ENCODE measurements around the gene CD22. TPM values are rescaled to one million over a fixed set of nuclear protein-coding genes. Genes with fewer than 3 reads are reported as not detected.
"Not testable (repeated sequence)": the region's sequence is repeated elsewhere in the genome, so short reads cannot be mapped to it uniquely, and the experiment has no call there.

CD22 gene
- total RNA-seq, 1 experiment from 2014 or later = not detected

DNA sequence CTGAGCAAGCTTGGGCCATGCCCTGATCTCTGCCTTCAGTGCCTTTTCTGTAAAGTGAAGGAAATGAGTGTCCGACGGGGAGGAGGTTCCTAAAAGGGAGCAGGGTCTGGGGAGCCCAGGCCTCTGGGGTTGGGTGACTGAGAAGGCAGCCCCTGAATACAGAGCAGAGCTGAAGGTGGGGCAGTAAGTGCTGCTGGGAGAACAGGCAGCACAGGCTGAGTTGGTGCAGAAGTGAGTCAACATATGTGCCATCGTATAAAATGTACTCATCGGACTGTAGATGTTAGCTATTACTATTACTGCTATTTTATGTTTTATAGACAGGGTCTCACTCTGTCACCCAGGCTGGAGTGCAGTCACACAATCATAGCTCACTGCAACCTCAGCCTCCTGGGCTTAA, 47.7 kb upstream of the CD22 start:
- H3K27me3 Mint-ChIP-seq (ENCODE audit: insufficient read depth, unreplicated experiment) = peaks cover 4% of the 10 kb centered on the region
- no peak overlapping the region for H3K4me3 Mint-ChIP-seq (ENCODE audit: unreplicated experiment)
- H3K27ac Mint-ChIP-seq (ENCODE audit: unreplicated experiment) = no peak overlapping the region
- Histone ChIP-seq H3K27me3 (replicated peaks; ENCODE audit: control insufficient read depth, insufficient read depth, low read length) (no peaks in the 10 kb centered on the region), H3K4me1 (no peaks in the 10 kb centered on the region), H3K9me3 (no peaks in the 10 kb centered on the region), H3K4me3 (ENCODE audit: low read depth, low read length) (no peak overlapping the region), H3K36me3 (ENCODE audit: control insufficient read depth, insufficient read depth, low read length) (no peaks in the 10 kb centered on the region)
- POLR2A ChIA-PET = no interaction called here
- TF ChIP-seq, protein P1, sequence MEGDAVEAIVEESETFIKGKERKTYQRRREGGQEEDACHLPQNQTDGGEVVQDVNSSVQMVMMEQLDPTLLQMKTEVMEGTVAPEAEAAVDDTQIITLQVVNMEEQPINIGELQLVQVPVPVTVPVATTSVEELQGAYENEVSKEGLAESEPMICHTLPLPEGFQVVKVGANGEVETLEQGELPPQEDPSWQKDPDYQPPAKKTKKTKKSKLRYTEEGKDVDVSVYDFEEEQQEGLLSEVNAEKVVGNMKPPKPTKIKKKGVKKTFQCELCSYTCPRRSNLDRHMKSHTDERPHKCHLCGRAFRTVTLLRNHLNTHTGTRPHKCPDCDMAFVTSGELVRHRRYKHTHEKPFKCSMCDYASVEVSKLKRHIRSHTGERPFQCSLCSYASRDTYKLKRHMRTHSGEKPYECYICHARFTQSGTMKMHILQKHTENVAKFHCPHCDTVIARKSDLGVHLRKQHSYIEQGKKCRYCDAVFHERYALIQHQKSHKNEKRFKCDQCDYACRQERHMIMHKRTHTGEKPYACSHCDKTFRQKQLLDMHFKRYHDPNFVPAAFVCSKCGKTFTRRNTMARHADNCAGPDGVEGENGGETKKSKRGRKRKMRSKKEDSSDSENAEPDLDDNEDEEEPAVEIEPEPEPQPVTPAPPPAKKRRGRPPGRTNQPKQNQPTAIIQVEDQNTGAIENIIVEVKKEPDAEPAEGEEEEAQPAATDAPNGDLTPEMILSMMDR (IDR thresholded peaks at IDR 0.05; ENCODE audit: insufficient read depth in 1 of 2, low read depth in 1 of 2, low read length in 1 of 2, severe bottlenecking in 1 of 2, unreplicated experiment in 1 of 2) = no peak
- DNase-seq = no peak
- CTCF ChIA-PET = interaction anchor here (0.6 to 2.8 kb wide), 2 partner anchors 12 to 482 kb away, joined by 4 to 10 read pairs; no protein-coding TSS in a partner anchor
- no peaks in the 10 kb centered on the region for H3K9me3 Mint-ChIP-seq (ENCODE audit: unreplicated experiment)
- H3K36me3 Mint-ChIP-seq (ENCODE audit: insufficient read depth, unreplicated experiment) = peaks cover 27% of the 10 kb centered on the region
- intact Hi-C loops (cut with micrococcal nuclease; ENCODE audit: unreplicated experiment) = no loop called here
- no TSS peak for BruUV-seq (replicated peaks)
- H3K4me1 Mint-ChIP-seq (ENCODE audit: low read depth, unreplicated experiment) = peaks cover 8% of the 10 kb centered on the region

GRCh38 chr19:35284153-35285094, 44.6 kb upstream of the CD22 start:
- H3K27ac Mint-ChIP-seq (ENCODE audit: unreplicated experiment) = no peak overlapping the region
- peaks cover 8% of the 10 kb centered on the region for H3K4me1 Mint-ChIP-seq (ENCODE audit: low read depth, unreplicated experiment)
- no peaks in the 10 kb centered on the region for H3K36me3 ChIP-seq (ENCODE audit: control insufficient read depth, insufficient read depth, low read length)
- no peaks in the 10 kb centered on the region for H3K4me1 ChIP-seq
- H3K36me3 Mint-ChIP-seq (ENCODE audit: insufficient read depth, unreplicated experiment) = peaks cover 13% of the 10 kb centered on the region
- H3K27me3 ChIP-seq (replicated peaks; ENCODE audit: control insufficient read depth, insufficient read depth, low read length) = no peaks in the 10 kb centered on the region; the same call in 1 of the 2 replicates
- TF ChIP-seq, protein P1 (IDR thresholded peaks at IDR 0.05; ENCODE audit: insufficient read depth in 1 of 2, low read depth in 1 of 2, low read length in 1 of 2, severe bottlenecking in 1 of 2, unreplicated experiment in 1 of 2) = no peak
- ChIA-PET POLR2A (no interaction called here), CTCF (interaction anchor here (0.6 kb wide), 2 partner anchors 20 to 136 kb away, joined by 3 to 7 read pairs; no protein-coding TSS in a partner anchor)
- DNase-seq = no peak
- peaks cover 4% of the 10 kb centered on the region for H3K27me3 Mint-ChIP-seq (ENCODE audit: insufficient read depth, unreplicated experiment)
- intact Hi-C loops (cut with micrococcal nuclease; ENCODE audit: unreplicated experiment) = no loop called here
- no TSS peak for BruUV-seq (replicated peaks)
- H3K4me3 ChIP-seq (ENCODE audit: low read depth, low read length) = no peak overlapping the region
- H3K9me3 ChIP-seq = no peaks in the 10 kb centered on the region
- no peak overlapping the region for H3K4me3 Mint-ChIP-seq (ENCODE audit: unreplicated experiment)
- H3K9me3 Mint-ChIP-seq (ENCODE audit: unreplicated experiment) = no peaks in the 10 kb centered on the region

DNA sequence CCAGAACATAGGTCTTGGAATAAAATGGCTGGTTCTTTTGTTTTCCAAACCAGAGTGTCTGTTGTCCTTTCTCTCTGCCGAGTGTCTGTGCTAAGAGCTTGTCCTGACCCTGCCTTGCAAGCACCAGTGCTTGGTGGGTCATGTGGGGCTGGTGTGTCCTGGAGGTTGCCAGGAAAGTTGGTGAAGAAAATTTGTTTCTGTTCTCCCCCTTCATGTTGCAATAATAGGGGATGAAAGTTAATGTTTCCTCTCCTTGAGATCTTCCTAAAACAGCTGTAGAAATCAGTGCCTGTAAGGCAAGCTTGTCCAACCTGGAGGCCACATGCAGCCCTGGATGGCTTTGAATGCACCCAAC, 43.9 kb upstream of the CD22 start:
- peaks cover 8% of the 10 kb centered on the region for H3K4me1 Mint-ChIP-seq (ENCODE audit: low read depth, unreplicated experiment)
- no peak overlapping the region for H3K4me3 ChIP-seq (ENCODE audit: low read depth, low read length)
- TF ChIP-seq, protein P1 (IDR thresholded peaks at IDR 0.05; ENCODE audit: insufficient read depth in 1 of 2, low read depth in 1 of 2, low read length in 1 of 2, severe bottlenecking in 1 of 2, unreplicated experiment in 1 of 2) = no peak
- ChIA-PET CTCF (interaction anchor here (0.6 kb wide), 1 partner anchor 136 kb away, joined by 3 read pairs; no protein-coding TSS in a partner anchor), POLR2A (no interaction called here)
- BruUV-seq (replicated peaks) = no TSS peak
- DNase-seq = no peak
- no peaks in the 10 kb centered on the region for H3K36me3 ChIP-seq (ENCODE audit: control insufficient read depth, insufficient read depth, low read length)
- no peaks in the 10 kb centered on the region for H3K9me3 Mint-ChIP-seq (ENCODE audit: unreplicated experiment)
- intact Hi-C loops (cut with micrococcal nuclease; ENCODE audit: unreplicated experiment) = no loop called here
- H3K4me1 ChIP-seq = no peaks in the 10 kb centered on the region
- H3K27me3 Mint-ChIP-seq (ENCODE audit: insufficient read depth, unreplicated experiment) = peaks cover 4% of the 10 kb centered on the region
- no peaks in the 10 kb centered on the region for H3K9me3 ChIP-seq
- no peak overlapping the region for H3K4me3 Mint-ChIP-seq (ENCODE audit: unreplicated experiment)
- H3K27me3 ChIP-seq (replicated peaks; ENCODE audit: control insufficient read depth, insufficient read depth, low read length) = no peaks in the 10 kb centered on the region; the same call in 1 of the 2 replicates
- peaks cover 13% of the 10 kb centered on the region for H3K36me3 Mint-ChIP-seq (ENCODE audit: insufficient read depth, unreplicated experiment)
- no peak overlapping the region for H3K27ac Mint-ChIP-seq (ENCODE audit: unreplicated experiment)

DNA sequence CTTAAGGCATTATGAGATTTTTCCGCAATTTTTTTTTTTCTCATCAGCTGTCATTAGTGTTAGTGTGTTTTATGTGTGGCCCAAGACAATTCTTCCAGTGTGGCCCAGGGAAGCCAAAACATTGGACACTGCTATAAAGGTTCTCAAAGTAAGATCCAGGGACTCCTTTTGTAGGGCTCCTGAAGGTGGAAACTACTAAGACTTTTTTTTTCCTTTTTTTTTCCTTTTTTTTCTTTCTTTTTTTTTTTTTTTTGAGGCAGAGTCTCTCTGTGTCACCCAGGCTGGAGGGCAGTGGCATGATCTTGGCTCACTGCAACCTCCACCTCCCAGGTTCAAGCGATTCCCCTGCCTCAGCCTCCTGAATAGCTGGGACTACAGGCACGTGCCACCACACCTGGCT, 43.5 kb upstream of the CD22 start:
- CTCF ChIA-PET; H3K9me3 ChIP-seq; H3K36me3 ChIP-seq (ENCODE audit: control insufficient read depth, insufficient read depth, low read length); H3K4me3 ChIP-seq (ENCODE audit: low read depth, low read length); DNase-seq; H3K9me3 Mint-ChIP-seq (ENCODE audit: unreplicated experiment); POLR2A ChIA-PET; H3K27me3 ChIP-seq (replicated peaks; ENCODE audit: control insufficient read depth, insufficient read depth, low read length); H3K27ac Mint-ChIP-seq (ENCODE audit: unreplicated experiment); H3K27me3 Mint-ChIP-seq (ENCODE audit: insufficient read depth, unreplicated experiment); H3K4me1 Mint-ChIP-seq (ENCODE audit: low read depth, unreplicated experiment); H3K4me1 ChIP-seq; intact Hi-C loops (cut with micrococcal nuclease; ENCODE audit: unreplicated experiment); BruUV-seq (replicated peaks); H3K4me3 Mint-ChIP-seq (ENCODE audit: unreplicated experiment): not testable (repeated sequence)
- H3K36me3 Mint-ChIP-seq (ENCODE audit: insufficient read depth, unreplicated experiment) = peaks cover 13% of the 10 kb centered on the region

DNA sequence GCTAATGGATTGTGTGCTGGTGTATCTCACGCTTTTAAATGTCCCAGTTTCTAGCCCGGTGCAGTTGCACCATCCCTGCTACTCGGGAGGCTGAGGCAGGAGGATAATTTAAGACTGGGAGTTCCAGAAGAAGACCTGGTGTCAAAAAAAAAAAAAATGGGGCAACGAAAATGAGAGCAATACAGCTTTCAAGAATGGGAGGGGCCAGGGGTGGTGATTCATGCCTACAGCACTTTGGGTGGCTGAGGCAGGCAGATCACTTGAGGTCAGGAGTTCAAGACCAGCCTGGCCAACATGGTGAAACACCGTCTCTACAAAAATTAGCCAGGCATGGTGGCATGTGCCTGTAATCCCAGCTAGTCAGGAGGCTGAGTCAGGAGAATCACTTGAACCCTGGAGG, 42.9 kb upstream of the CD22 start:
- H3K27ac Mint-ChIP-seq (ENCODE audit: unreplicated experiment); H3K4me1 ChIP-seq; CTCF ChIA-PET; H3K4me1 Mint-ChIP-seq (ENCODE audit: low read depth, unreplicated experiment); DNase-seq; H3K9me3 ChIP-seq; intact Hi-C loops (cut with micrococcal nuclease; ENCODE audit: unreplicated experiment); BruUV-seq (replicated peaks); H3K27me3 ChIP-seq (replicated peaks; ENCODE audit: control insufficient read depth, insufficient read depth, low read length); H3K27me3 Mint-ChIP-seq (ENCODE audit: insufficient read depth, unreplicated experiment); H3K9me3 Mint-ChIP-seq (ENCODE audit: unreplicated experiment); H3K36me3 ChIP-seq (ENCODE audit: control insufficient read depth, insufficient read depth, low read length); H3K4me3 ChIP-seq (ENCODE audit: low read depth, low read length); H3K4me3 Mint-ChIP-seq (ENCODE audit: unreplicated experiment): not testable (repeated sequence)
- POLR2A ChIA-PET = interaction anchor here (0.6 kb wide), 1 partner anchor 16 kb away, joined by 3 read pairs; no protein-coding TSS in a partner anchor
- H3K36me3 Mint-ChIP-seq (ENCODE audit: insufficient read depth, unreplicated experiment) = peaks cover 11% of the 10 kb centered on the region
